Skeletal muscle cell (primary cell): ENCODE data around the gene PDGFRB.
A peak's percentile ranks its signal among the peaks of the same experiment; 100 is the strongest.

ENCODE experiments used
- DNase-seq: peaks from one replicate; pipeline ENCODE4 v3.0.0-alpha.2; 2010; ENCODE audit warnings: low read depth
- H3K4me3 ChIP-seq: 2 replicates; pipeline ENCODE4 v1.5.1; 2011; ENCODE audit warnings: low read depth, mild to moderate bottlenecking, control low read depth, low read length, moderate library complexity

PDGFRB gene

DNA sequence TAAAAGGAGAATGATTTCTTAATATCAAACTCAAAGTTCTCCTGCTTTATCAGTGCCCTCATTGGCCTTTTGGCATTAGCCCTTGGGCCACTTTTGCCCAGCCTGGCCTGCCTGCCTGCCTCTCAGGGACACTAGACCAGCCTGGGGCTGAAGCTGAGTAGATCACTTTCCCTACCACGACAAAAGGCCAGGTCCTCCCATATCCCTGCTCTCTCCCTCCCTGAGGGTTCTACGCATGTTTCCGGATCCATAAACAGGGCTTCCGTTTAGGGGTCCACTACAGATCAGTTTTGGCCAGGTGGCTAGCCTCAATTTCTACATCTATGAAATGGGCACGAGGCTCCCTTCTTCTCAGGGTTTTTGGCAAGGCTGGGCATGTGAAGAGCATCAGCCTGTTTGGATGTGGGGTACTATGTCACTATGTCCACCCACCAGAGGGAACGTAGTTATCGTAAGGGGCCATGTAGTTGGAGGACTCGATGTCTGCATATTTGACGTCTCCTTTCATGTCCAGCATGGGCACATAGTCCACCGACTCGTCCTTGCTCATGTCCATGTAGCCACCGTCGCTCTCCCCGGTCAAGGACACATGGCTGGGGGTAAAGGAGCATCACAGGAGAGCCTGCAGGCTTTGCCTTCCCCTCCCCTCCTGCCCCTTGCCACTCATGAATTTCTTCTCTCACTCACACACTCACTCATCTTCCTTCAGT lies 34.0 kb downstream of the PDGFRB start:
- DNase-seq, result no peak
- no peak overlapping the region for H3K4me3 ChIP-seq

DNA sequence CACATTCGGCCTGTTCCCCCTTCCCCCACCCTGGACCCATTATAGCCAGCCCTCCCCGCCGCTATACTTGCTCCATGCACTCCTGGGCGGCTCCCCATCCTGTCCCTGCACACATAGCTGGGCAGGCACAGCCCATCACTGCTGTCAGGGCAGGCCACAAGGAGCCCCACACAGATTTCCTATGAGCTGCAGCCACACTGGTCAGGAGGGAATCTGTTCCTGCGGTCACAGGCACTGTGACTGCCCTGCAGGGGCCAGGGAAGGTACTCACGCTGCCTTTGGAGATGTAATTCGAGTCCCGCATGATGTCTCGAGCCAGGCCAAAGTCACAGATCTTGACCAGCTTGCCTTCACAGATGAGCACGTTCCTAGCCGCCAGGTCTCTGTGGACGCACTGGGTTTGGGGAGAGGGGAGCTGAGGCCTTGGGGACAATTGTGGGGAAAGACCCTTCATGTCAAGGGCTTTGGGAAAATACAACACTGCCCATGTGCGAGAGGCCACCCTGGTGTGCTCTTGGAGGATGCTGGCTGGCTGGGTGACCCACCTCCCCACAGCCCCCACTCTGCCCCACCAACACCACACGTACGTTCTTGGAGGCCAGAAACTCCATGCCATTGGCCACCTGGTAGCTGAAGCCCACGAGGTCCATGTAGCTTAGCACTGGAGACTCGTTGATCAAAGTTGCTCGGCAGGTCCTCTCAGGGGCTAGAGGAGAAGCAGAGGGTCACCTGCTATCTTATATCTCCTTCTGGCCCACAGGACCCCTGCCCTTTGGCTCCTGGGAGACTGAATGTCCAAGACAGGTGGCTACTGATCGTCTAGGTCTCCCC lies 34.8 kb downstream of the PDGFRB start:
- no peak for DNase-seq

DNA sequence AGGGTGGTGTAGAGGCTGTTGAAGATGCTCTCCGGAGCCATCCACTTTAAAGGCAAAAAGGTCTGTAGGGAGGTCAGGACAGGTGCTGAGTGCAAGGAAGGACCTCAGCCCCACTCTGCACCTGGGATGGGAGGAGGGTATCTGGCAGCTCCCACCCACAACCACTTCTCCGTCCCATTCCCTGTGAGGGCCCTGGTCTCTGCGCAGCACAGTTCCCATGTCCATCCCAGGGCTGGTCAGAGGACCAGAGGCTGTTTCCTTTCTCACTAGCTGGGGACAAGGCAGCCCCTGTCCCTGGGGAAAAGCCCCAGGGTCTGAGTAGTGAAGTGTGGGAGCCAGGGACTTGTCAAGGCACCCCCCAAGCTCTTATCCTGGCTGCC lies 35.6 kb downstream of the PDGFRB start:
- no peak for DNase-seq

More for the DNA sequence above, 34.8 kb downstream of the PDGFRB start:
- no peak overlapping the region for H3K4me3 ChIP-seq

DNA sequence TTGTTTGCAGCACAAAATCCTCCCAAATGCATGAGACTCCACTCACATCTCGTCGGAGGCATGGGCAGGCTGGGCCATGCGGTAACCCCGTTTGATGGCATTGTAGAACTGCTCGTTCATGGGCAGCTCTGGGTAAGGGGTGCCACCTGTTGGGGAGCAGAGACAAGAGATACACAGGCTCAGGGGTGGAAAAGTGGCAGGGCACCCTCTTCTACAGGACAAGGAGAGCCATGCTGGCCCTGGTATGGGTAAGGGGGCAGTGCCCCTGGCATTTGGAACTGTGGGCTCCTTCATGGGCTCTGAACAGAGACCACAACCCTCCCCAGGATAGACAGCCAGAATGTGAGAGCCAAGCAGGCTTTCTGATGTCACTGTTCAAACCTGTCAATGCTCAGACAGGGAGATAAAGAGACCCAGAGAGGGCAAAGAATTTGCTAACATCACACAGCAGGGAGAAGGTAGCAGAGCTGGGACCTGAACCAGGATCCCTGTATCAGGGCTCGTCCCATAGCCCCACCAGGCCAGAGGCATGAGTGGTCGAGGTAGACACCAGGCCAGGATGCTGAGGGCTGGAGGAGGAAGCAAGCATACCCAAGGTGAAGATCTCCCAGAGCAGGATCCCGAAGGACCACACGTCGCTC lies 36.1 kb downstream of the PDGFRB start:
- DNase-seq, result no peak
- no peak overlapping the region for H3K4me3 ChIP-seq

More for the DNA sequence above, 35.6 kb downstream of the PDGFRB start:
- no peak overlapping the region for H3K4me3 ChIP-seq

DNA sequence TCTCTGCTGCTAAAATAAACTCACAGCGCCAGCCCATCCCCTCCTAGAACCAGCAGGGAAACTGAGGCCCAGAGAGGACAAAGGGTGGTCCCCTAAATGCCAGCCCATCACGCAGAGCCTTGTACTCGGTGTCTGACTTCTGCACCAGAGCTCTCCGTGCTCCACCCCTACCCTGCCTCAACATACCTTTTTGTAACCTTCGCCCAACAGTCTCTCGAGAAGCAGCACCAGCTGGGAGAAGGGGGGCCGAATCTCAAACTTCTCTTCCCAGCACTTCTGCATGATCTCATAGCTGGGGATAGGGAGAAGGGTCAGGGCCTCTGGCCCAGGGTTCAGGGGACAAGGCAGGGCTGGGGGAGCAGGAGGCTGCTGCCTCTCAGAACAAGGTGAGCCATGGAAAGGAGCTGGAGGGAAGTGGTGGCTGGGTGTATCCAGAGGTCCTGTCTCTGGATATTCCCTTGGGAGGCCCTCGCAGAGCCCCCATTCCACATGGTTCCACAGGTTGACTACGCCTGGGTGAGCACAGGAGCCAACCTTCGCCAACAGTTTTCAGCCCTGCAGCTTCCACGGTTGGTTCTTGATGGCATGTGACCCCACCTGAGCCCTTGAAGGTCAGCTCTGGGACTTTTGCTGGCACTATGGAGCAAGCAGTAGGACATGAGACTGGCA lies 37.0 kb downstream of the PDGFRB start:
- DNase-seq, result no peak
- no peak overlapping the region for H3K4me3 ChIP-seq

DNA sequence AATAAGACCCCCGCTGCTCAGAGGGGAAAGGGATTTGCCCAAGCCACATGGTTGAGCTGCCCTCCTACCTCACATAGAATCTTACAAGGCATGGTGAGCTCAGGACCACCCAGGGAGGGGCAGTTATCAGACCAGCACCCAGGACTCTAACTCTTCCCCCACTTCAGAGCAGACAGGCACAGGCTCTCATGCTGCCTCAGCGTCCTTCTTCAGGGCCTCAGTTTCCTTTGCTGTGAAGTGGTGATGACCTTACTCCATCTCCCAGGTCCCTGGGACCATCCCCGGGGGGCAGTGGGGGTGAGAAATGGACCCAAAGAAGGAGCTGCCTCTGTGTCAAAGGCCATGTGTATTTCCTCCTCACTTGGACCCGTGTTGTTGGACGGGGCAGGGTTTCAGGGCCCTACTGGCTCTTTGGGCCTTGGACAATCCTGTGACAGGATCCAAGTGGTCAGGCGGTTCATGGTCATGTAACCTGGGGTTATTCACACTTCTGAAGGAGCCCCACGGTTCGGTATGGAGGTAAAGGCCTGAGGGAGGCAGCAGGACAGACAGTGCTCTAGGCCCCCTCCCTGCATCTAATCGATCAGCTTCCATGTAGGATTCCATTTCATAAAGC lies 37.6 kb downstream of the PDGFRB start:
- no peak overlapping the region for H3K4me3 ChIP-seq
- no peak for DNase-seq

DNA sequence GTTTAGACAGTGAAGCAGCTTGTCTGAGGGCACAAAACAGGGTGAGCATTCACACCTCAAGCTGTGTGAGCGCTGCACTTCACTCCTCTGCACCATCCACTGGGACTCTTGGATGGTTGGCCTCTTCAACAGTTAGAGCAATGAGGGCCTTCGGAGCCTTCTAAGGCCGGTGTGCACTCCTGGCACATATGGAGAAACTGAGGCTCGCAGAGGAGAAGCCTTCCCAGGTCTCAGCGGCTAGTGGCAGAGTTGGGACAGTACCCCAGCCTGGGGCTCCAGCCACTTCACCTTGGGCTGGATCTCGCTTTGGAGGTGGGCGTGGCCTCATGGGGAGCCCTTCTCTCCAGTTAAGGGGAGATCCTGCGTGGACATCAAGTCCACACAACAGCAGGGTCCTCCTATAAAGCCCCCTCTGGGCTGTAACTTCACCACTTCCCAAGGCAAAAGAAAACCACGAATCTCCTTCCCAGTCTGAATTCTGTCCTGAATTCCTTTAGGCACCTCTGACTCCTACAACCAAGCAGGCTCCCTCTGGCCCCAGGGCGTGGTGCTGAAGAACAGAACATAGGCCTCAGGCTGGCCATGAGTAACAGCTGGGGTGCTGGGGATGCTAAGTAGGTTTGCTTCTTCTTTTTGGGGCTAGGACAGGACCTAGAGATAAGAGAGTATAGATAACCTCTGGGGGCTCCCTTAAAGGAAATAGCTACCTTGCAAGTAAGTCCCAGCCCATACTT lies 38.8 kb downstream of the PDGFRB start:
- no peak overlapping the region for H3K4me3 ChIP-seq
- no peak for DNase-seq

DNA sequence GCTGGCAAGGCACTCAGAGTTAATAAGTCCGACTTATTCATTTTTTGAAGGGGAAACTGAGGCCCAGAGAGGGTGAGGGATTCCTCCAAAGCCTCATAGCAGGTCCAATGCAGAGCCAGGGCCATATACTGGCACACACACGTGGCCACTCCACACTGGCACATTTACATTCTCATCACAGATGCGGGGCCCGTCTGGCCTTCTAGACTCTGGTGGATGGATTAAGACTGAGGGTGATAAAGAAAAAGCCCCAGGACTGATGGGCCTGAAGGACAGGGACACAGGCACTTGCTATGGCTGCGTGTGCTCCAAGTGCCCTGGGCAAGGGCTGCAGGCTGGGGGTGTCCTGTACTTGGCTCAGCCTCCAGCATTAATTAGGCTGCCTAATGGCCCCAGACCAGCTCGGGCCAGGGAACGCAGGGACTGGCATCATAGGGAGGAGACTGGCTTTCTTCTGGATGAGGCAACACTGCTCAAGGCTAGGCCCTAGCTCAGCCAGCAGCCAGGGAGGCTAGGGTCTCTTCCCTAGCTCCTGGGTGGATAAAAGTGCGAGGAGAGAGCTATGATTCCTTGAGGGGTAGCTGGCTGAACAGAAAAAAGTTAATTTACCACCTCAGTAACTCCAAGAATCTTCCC lies 40.8 kb downstream of the PDGFRB start:
- DNase-seq, result no peak
- H3K4me3 ChIP-seq, result no peak overlapping the region

DNA sequence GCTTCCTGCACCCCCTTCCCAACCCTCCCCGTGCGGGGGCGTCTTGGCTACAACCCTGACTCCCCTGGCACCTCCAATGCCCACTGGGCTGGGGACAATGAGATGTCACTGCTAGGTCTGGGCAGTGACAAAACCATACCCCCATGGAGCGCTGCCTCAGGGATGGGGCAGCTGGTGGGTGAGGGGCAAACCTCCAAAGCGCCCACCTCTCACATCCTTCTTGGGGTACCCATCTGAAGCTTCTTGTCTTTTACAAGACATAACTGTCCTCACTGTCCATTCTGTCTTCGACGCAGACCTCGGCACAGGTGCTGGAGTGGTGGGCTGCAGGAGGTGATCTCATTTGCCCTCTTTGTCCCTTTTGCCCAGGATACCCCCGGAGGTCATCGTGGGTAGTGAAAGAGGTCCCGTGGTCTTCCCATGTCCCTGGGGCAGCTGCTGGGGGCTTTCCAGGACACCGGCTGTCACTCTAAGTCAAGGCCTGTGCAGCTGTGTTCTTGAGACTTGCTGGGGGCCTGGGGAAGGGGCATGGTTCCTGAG lies 41.5 kb downstream of the PDGFRB start:
- DNase-seq, result no peak
- no peak overlapping the region for H3K4me3 ChIP-seq

DNA sequence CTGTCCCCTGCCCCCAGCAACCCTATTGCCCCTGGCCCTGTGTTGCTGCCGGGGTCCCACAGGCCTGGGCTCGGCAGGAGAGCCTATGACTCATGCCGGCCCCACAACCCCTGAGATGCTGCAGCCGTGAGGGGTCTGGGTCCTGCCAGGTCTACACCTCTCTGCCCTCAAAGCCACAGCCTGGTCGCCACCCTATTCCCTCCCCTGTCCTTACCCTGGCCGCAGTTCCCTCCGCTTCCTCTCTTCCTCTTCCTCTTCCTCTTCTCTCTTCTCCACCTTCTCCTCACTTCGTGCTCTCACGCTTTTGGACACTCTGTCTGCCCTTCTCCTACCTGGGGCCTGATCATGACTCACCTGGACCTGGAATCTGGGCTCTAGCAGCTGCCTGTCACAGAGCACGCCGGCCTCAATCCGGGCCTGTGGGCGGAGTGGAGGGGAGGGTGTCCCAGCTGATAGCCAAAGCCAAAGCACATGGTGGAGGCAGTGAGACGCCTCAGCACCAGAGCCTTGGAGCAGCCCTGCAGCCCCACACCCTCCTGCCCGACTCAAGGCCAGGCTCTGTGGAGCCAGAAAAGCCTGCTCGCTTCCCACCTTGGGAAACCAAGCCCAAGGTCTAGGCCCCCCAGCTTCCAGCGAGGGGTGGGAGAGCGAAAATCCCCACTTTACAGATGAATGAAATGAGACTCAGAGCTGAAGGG lies 42.4 kb downstream of the PDGFRB start:
- no peak for DNase-seq
- H3K4me3 ChIP-seq, result no peak overlapping the region

DNA sequence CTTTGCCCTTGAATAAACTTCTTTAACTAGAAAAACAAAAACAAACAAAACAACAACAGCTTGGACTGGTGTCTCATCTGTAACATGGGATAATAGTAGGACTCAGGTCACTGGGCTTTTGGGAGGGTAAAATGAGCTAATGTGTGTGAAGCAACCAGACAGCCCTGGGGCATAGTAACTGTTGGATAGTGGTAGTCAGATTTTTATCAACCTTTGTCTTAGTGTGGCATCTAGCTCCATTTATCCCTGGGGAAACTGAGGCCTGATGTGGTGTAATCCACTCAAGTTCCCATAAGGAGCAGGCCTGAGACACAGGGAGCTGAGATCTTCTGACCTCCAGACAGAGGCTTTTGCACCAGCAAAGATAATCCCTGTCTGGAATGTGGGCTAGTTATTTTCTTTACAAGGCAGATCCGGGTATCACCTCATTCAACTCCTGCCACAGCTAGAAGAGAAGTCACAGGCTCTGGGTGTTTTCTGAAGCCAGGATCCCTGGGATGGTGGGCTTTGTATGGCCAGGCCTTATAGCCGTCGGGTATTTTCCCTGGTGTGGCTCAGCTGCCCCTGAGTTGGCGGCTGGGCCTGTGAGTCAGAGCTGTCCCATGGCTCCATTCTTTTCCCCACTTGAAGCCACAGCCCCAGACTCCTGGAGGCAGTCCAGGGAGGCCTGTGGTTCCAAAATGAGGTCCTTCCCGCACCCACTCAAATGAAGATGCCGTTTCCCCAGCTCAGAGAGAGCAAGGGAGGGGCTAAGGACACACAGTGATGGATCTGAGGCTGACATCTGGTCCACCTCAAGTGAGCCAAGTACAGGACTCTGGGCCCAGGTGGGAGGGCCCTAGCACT lies 43.2 kb downstream of the PDGFRB start:
- peak; percentile 77 for DNase-seq
- H3K4me3 ChIP-seq, result no peak overlapping the region

DNA sequence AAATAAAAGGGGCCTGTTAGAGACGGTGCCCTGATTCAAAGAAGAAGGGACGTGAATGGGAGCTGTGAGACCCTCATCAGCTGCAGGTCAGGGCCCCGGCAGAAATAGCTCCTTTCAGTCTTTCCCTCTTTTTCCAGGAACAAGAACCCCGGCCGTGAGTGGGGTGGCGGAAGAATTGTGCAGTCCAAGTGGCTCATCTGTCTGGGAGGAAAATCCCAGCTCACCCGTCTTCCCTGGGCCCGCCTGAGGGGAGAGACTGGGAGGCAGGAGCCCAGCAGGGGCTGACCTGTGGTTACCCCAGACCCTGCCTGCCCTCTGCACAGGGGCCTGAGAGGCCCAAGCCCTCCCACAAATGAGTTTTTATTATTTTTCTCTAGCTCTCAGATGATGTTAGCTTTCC lies 44.5 kb downstream of the PDGFRB start:
- no peak overlapping the region for H3K4me3 ChIP-seq
- DNase-seq, result no peak

DNA sequence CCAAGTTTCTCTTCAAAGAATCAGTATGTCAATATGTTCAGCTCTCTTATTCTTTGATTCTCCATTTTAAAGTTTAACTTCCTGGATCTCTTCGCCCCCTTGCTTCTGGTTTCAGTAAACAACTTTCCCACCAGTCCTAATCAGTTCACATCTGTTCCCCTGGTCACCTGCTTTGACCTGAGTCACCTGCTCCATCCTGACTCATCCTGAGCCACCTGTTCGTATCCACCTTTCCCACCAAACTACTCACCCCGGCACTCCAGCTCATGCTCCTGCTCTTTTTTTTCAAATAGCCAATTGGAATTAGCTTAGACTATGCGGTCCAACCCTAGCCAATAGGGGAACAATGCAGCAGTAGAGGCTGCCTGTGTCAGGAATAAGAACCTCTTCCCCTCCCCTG lies 45.7 kb downstream of the PDGFRB start:
- H3K4me3 ChIP-seq, result no peak overlapping the region
- no peak for DNase-seq

DNA sequence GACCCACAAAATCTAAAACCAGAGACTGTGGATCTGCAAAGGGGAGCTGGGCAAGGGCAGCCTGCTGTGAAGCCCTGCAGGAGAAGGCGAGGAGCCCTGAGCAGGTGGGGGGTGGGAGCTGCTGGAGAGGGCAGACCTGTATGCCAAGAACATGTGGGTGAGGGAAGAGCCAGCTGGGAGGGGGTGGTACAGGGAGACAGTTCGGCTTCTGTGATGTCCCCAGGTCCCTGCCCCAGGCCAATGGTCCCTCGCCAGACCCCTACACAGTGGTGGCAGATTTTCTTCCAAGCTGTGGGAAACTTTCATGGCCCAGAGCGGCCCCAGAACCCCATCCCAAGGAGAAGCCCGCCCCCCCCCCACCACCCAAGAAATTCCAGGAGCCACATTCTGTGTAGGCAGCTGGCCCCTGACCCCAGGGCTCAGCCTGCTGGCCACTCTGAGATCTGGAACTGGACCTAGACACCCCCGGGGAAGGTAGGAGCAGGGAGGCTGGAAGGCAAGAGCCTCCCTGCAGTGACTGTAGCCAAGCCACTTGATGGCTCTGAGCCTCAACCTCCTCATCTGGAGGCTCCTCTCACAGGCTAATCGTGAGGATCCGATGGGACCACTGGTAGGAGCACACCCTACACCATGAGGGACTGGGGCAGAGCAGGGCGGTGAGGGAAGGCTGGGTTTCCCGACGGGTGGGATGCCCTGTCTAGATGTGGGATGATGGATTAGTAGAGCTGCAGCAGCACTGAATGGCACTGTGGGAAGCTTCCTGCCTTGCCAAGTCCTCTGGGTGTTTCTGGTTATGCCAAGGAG lies 46.7 kb downstream of the PDGFRB start:
- no peak overlapping the region for H3K4me3 ChIP-seq
- no peak for DNase-seq

DNA sequence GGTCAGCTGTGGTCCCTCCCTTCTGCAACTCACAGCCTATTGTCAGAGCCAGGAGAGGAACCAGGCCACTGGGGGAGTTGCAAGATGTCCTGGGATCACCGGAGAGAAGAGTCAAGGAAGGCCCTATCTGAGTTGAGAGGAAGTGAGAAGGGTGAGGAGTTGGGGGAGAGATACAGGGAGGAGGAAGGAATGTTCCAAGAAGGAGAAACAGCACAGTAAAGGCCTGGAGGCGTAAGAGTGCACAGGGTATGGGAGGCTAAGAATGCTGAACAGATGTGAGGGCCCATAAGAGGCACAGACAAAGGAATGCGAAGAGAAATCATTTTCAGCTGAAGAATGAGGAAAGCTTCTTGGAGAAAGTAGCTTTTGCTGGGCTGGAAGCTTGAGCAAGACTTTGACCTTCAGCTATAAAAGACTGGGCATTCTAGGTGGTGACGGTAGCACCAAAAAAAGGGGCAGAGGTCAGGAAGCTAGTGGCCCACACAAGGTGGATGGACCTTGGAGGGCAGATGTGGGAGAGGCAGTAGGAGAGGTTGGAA lies 47.7 kb downstream of the PDGFRB start:
- peak; percentile 35 for DNase-seq

More for the DNA sequence above, 47.7 kb downstream of the PDGFRB start:
- no peak overlapping the region for H3K4me3 ChIP-seq
